ENCODE data around the gene ZNF584.

- TF ChIP-seq, protein P1, sequence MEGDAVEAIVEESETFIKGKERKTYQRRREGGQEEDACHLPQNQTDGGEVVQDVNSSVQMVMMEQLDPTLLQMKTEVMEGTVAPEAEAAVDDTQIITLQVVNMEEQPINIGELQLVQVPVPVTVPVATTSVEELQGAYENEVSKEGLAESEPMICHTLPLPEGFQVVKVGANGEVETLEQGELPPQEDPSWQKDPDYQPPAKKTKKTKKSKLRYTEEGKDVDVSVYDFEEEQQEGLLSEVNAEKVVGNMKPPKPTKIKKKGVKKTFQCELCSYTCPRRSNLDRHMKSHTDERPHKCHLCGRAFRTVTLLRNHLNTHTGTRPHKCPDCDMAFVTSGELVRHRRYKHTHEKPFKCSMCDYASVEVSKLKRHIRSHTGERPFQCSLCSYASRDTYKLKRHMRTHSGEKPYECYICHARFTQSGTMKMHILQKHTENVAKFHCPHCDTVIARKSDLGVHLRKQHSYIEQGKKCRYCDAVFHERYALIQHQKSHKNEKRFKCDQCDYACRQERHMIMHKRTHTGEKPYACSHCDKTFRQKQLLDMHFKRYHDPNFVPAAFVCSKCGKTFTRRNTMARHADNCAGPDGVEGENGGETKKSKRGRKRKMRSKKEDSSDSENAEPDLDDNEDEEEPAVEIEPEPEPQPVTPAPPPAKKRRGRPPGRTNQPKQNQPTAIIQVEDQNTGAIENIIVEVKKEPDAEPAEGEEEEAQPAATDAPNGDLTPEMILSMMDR (IDR thresholded peaks at IDR 0.05): no peak
- no peak for TF ChIP-seq EZH2 (IDR thresholded peaks at IDR 0.05; ENCODE audit: borderline replicate concordance, insufficient read depth, low read depth, low read length, poor library complexity, severe bottlenecking)
Observed at GRCh38 chr19:58395220-58395978, 13.1 kb upstream of the ZNF584 start, which contains the start of gene RNF225.

All from B cell (primary cell).